Liver (tissue), 3 donors: ENCODE results near the gene APOL4.

Experiments
- ATF3 ChIP-seq: IDR thresholded peaks from 2 replicates; pipeline ENCODE4 v1.6.1; 2016; ENCODE audit warnings: antibody characterized with exemption
- CTCF ChIP-seq: fragments of 150-350 bp; IDR thresholded peaks from 2 replicates; pipeline ENCODE4 v1.5.1; 2017; ENCODE audit warnings: improper control_type of control experiment, low read depth, low read length; ENCODE audit not compliant: missing input control
- GABPA ChIP-seq, 2 donors: IDR thresholded peaks in 1 of 2; conservative IDR thresholded peaks in 1 of 2; 2 replicates each; pipeline ENCODE4 v1.6.1; 2016; ENCODE audit warnings: antibody characterized with exemption in 2 of 2, mild to moderate bottlenecking in 1 of 2, moderate library complexity in 1 of 2
- JUND ChIP-seq, 2 donors: IDR thresholded peaks; 2 replicates each; pipeline ENCODE4 v1.6.1; 2016; ENCODE audit warnings: antibody characterized with exemption in 2 of 2
- MAX ChIP-seq: IDR thresholded peaks from 2 replicates; pipeline ENCODE4 v1.6.1; 2016; ENCODE audit warnings: antibody characterized with exemption
- RAD21 ChIP-seq, 2 donors: IDR thresholded peaks; 2 replicates each; pipeline ENCODE4 v1.6.1; 2016; ENCODE audit warnings: antibody characterized with exemption in 2 of 2, mild to moderate bottlenecking in 2 of 2
- REST ChIP-seq: IDR thresholded peaks from 2 replicates; pipeline ENCODE4 v1.6.1; 2016; ENCODE audit warnings: antibody characterized with exemption, mild to moderate bottlenecking
- RXRA ChIP-seq, 2 donors: IDR thresholded peaks; 2 replicates each; pipeline ENCODE4 v1.6.1; 2017 to 2018; ENCODE audit warnings: antibody characterized with exemption in 2 of 2, mild to moderate bottlenecking in 1 of 2
- SP1 ChIP-seq: IDR thresholded peaks from 2 replicates; pipeline ENCODE4 v1.6.1; 2018; ENCODE audit warnings: antibody characterized with exemption, mild to moderate bottlenecking
- TAF1 ChIP-seq: conservative IDR thresholded peaks from 2 replicates; pipeline ENCODE4 v1.6.1; 2016; ENCODE audit warnings: antibody characterized with exemption, mild to moderate bottlenecking
- donor health status: healthy.
- donor health status: healthy.

GRCh38 chr22:36180928-36181327 lies 20.7 kb downstream of the APOL4 start:
- TF ChIP-seq RAD21 (IDR thresholded peaks at IDR 0.05) (no peak), CTCF (no peak), GABPA (IDR thresholded peaks at IDR 0.05 in 1 of 2, conservative IDR thresholded peaks at IDR 0.05 in 1 of 2) (no peak), REST (no peak), JUND (IDR thresholded peaks at IDR 0.05) (no peak), SP1 (no peak), RXRA (IDR thresholded peaks at IDR 0.05) (no peak), MAX (no peak), ATF3 (no peak), TAF1 (no peak)
